Ascending aorta (tissue), 2 donors: Measurements from ENCODE around the gene EIF4E1B. TPM values are rescaled to one million over a fixed set of nuclear protein-coding genes. Genes with fewer than 3 reads are reported as not detected.

Source experiments
- DNase-seq, 2 donors: peaks; one replicate each; pipeline ENCODE4 v3.0.0-alpha.2; 2019; ENCODE audit warnings: low spot score in 2 of 2
- H3K27ac ChIP-seq, 2 donors: fragments of 200-600 bp; sonication (generic); one replicate each; pipeline ENCODE4 v1.5.1; 2016 to 2017; ENCODE audit warnings: mild to moderate bottlenecking in 1 of 2
- H3K27me3 ChIP-seq: fragments of 200-600 bp; sonication (generic); one replicate; pipeline ENCODE4 v1.5.1; 2017
- H3K36me3 ChIP-seq, 2 donors: fragments of 200-600 bp; sonication (generic); one replicate each; pipeline ENCODE4 v1.5.1; 2016
- H3K4me1 ChIP-seq, 2 donors: fragments of 200-600 bp; sonication (generic); one replicate each; pipeline ENCODE4 v1.5.1; 2016 to 2017; ENCODE audit warnings: mild to moderate bottlenecking in 1 of 2
- H3K4me3 ChIP-seq, 2 donors: fragments of 200-600 bp; sonication (generic); one replicate each; pipeline ENCODE4 v1.5.1; 2016 to 2017; ENCODE audit warnings: mild to moderate bottlenecking in 1 of 2
- H3K9me3 ChIP-seq, 2 donors: fragments of 200-600 bp; sonication (generic); one replicate each; pipeline ENCODE4 v1.5.1; 2016
- intact Hi-C: fragments of 100-400 bp; cut with DNase I; formaldehyde crosslinking; loops from one replicate; pipeline ENCODE4 v1.15.1; 2023
- total RNA-seq: library from RNA; depleted of rRNA; stranded (reverse); fragments of >200 nt; gene quantifications from one replicate; pipeline ENCODE4 v1.1.0, GENCODE V29; 2016
- TF ChIP-seq, protein P1 (sequence below), 3 experiments: fragments of 200-600 bp in 2 of 3; fragments of 450-650 bp in 1 of 3; sonication (generic) in 2 of 3; IDR thresholded peaks; one replicate each; pipeline ENCODE4 v1.5.1; 2016 to 2019; ENCODE audit warnings: antibody characterized with exemption in 3 of 3, mild to moderate bottlenecking in 1 of 3, moderate library complexity in 1 of 3

The EIF4E1B gene
- total RNA-seq, 1 donor from 2014 or later: not detected

DNA sequence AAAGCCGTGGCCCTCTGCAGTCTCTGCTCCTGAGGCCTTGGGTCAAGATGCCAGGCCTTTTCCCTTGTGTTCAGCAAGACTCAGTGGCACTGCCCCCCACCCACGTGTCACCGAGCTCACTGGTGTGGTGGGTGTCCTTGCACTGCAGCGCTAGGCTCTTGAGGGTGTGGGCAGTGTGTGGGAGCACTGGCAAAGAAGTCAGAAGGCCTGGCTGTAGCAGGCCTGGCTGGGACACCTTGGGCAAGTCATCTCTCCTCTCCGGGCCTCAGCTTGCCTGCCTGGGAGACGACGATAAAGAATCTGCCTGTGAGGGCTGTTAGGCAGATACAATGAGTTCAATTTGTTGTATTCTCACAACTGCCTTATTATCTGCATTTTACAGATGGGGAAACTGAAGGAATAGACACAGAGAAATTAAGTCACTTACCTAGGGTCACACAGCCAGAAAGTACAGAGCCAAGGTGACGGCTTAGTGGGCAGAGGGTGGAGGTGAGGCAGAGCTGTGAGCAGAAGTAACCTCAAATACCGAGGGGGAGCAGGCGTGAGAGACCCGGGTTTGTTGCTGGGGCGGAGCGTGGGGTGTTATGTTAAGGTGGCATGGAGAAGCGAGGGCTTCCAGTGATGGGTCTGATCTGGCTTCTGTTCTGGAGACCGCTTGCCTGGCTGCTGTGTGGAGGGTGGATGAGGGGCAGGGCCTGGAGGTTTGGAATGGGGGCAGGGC is 18.2 kb downstream of the EIF4E1B start:
- peaks cover 3 to 10% of the 10 kb centered on the region in 2 donors for H3K4me1 ChIP-seq
- DNase-seq: no peak
- peak overlapping the region in 1 of 2 donors; percentile 79 for H3K27ac ChIP-seq
- no peaks in the 10 kb centered on the region for H3K27me3 ChIP-seq
- peaks cover 7 to 9% of the 10 kb centered on the region in 2 donors for H3K36me3 ChIP-seq
- intact Hi-C loops: loop anchor here (10.0 kb wide), 3 partner anchors 204 to 656 kb away; partner anchors contain the start of genes FAF2, HIGD2A, NOP16 and PRELID1
- no peaks in the 10 kb centered on the region for H3K9me3 ChIP-seq
- TF ChIP-seq, protein P1, sequence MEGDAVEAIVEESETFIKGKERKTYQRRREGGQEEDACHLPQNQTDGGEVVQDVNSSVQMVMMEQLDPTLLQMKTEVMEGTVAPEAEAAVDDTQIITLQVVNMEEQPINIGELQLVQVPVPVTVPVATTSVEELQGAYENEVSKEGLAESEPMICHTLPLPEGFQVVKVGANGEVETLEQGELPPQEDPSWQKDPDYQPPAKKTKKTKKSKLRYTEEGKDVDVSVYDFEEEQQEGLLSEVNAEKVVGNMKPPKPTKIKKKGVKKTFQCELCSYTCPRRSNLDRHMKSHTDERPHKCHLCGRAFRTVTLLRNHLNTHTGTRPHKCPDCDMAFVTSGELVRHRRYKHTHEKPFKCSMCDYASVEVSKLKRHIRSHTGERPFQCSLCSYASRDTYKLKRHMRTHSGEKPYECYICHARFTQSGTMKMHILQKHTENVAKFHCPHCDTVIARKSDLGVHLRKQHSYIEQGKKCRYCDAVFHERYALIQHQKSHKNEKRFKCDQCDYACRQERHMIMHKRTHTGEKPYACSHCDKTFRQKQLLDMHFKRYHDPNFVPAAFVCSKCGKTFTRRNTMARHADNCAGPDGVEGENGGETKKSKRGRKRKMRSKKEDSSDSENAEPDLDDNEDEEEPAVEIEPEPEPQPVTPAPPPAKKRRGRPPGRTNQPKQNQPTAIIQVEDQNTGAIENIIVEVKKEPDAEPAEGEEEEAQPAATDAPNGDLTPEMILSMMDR (IDR thresholded peaks at IDR 0.05): no peak
- peak overlapping the region; percentile 74 to 75 for H3K4me3 ChIP-seq

DNA sequence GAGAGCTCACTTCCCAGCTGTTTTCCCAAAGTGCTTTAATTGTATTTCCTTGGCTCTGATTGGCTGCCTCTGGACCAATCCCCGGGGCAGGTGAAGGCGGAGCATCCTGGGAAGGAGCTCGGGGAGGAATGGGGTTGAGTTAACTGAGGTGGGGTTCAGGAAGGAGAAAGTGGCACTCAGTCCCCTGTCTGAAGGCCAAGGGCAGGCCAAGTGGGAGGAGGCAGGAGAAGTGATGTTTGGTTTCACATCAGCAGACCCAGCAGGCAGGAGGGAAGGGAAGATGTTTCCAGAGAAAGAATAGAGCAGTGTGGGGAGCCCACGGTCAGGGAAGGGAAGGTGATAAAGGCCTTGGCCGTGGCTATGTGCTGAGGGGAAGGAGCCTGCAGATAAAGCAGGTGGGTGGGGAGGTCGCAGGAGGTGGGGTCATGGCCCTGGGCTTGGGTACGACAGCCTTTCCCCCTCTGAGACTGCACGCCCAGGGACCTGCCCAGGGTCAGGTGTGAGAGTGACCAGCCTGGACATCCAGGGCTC is 19.9 kb downstream of the EIF4E1B start:
- H3K9me3 ChIP-seq: no peaks in the 10 kb centered on the region
- H3K36me3 ChIP-seq: peaks cover 21 to 27% of the 10 kb centered on the region in 2 donors
- peaks cover 3 to 10% of the 10 kb centered on the region in 2 donors for H3K4me1 ChIP-seq
- no peak overlapping the region for H3K27ac ChIP-seq
- intact Hi-C loops: loop anchor here (10.0 kb wide), 1 partner anchor 464 kb away; no protein-coding TSS in a partner anchor
- no peak for DNase-seq
- H3K27me3 ChIP-seq: no peaks in the 10 kb centered on the region
- no peak overlapping the region for H3K4me3 ChIP-seq
- TF ChIP-seq, protein P1 (IDR thresholded peaks at IDR 0.05): no peak

- no peak overlapping the region for H3K27ac ChIP-seq
- peaks cover 21 to 34% of the 10 kb centered on the region in 2 donors for H3K36me3 ChIP-seq
- peaks cover 3 to 10% of the 10 kb centered on the region in 2 donors for H3K4me1 ChIP-seq
- H3K27me3 ChIP-seq: no peaks in the 10 kb centered on the region
- DNase-seq: no peak
- intact Hi-C loops: loop anchor here (10.0 kb wide), 1 partner anchor 463 kb away; no protein-coding TSS in a partner anchor
- H3K4me3 ChIP-seq: no peak overlapping the region
- TF ChIP-seq, protein P1 (IDR thresholded peaks at IDR 0.05): no peak
- H3K9me3 ChIP-seq: no peaks in the 10 kb centered on the region
Measured at GRCh38 chr5:176651472-176651980, 21.1 kb downstream of the EIF4E1B start.

DNA sequence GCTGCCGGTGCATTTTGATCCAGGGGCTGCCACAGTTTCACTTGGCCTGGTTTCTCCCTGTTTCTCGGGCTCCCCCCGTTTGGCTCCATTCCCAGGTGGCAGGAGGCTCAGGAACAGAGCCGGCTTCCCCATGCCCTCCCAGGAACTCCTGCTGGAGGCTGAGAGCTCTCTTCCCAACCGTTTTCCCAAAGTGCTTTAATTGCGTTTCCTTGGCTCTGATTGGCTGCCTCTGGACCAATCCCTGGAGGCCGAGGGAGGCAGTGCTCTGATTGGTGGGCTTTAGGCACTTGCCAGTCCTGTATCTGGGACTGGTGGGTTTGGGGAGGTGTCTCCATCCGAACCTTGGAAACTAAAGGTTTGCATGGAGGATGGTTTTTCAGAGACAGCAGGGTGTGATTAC is 21.7 kb downstream of the EIF4E1B start:
- intact Hi-C loops: loop anchor here (10.0 kb wide), 1 partner anchor 463 kb away; no protein-coding TSS in a partner anchor
- H3K36me3 ChIP-seq: peaks cover 21 to 40% of the 10 kb centered on the region in 2 donors

More for the DNA sequence above, 21.7 kb downstream of the EIF4E1B start:
- no peak overlapping the region for H3K4me3 ChIP-seq
- no peak for DNase-seq
- peaks cover 0 to 10% of the 10 kb centered on the region in 2 donors for H3K4me1 ChIP-seq
- H3K27ac ChIP-seq: no peak overlapping the region
- TF ChIP-seq, protein P1 (IDR thresholded peaks at IDR 0.05): no peak
- no peaks in the 10 kb centered on the region for H3K9me3 ChIP-seq
- H3K27me3 ChIP-seq: no peaks in the 10 kb centered on the region
